A549 treated with Hydrocortisone at 1 μM for 4 hours (cell line): ENCODE data around the gene GOLGA6C. TPM values are rescaled to one million over a fixed set of nuclear protein-coding genes. Genes with fewer than 3 reads are reported as not detected.

Experiments used
- total RNA-seq: library from RNA; stranded (reverse); fragments of 200-300 nt; extraction: Qiagen RNA extraction; gene quantifications from 5 replicates; pipeline ENCODE4 v1.2.3, GENCODE V29; 2022

The GOLGA6C gene, protein sequence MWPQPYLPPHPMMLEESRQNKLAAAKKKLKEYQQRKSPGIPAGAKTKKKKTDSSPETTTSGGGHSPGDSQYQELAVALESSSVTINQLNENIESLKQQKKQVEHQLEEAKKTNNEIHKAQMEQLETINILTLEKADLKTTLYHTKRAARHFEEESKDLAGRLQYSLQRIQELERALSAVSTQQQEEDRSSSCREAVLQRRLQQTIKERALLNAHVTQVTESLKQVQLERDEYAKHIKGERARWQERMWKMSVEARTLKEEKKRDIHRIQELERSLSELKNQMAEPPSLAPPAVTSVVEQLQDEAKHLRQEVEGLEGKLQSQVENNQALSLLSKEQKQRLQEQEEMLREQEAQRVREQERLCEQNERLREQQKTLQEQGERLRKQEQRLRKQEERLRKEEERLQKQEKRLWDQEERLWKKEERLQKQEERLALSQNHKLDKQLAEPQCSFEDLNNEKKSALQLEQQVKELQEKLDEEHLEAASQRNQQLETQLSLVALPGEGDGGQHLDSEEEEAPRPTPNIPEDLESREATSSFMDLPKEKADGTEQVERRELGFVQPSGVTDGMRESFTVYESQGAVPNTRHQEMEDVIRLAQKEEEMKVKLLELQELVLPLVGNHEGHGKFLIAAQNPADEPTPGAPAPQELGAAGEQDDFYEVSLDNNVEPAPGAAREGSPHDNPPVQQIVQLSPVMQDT
- not detected in 5 replicates for total RNA-seq

DNA sequence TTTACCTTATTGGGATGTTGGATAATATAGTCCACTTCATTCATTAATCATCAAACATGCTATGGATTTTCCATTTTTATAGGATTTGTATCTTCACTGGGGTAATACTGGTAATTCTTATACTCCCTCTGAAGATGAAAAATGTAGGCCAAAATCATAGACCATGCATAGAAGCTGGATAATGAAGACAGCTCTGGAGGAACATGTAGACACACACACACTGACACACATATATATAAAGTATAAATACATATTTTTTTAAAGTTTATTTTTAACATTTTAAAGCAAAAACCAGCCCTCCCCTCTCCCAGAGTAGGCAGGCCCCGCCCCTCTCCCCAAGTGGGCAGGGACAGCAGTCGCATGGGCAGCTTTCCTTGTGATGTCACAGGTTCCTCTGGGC lies at the start of gene GOLGA6C:
Gene GOLGA6C, plus strand, starts transcription at position 301 of the 400 bp plus-strand sequence. CDS start 265 bp downstream, outside the sequence.

DNA sequence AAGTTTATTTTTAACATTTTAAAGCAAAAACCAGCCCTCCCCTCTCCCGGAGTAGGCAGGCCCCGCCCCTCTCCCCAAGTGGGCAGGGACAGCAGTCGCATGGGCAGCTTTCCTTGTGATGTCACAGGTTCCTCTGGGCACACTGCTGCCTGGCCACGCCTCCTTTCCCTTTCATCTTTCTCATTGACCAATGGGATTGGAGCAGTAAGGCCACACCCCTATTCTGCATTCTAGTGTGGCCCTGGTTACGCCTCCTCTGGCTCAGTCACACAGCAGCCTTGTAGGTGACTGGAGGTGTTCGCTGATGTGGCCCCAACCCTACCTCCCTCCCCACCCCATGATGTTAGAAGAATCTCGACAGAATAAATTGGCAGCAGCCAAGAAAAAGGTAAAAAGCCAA lies 24.4 kb downstream of the GOLGA6C start, which contains the start of gene GOLGA6D:
Gene GOLGA6D, plus strand, starts transcription at position 264 of the 400 bp plus-strand sequence. Its CDS starts 41 bp downstream, at position 305.

Other genes starting within 250 kb of the GOLGA6C start
- 13.6 to 22.6 TPM (median 17.3 TPM) in 5 replicates for gene PPCDC, start 234.7 kb upstream of the GOLGA6C start, total RNA-seq
- gene C15orf39, start 56.5 kb upstream of the GOLGA6C start, total RNA-seq: 30.1 to 33.9 TPM (median 30.9 TPM) in 5 replicates
- gene GOLGA6D, start 24.5 kb downstream of the GOLGA6C start, total RNA-seq: 0.03 to 0.08 TPM in 2 of 5 replicates, not detected in the others
- 172 to 202 TPM (median 183 TPM) in 5 replicates for gene COMMD4, start 77.7 kb downstream of the GOLGA6C start, total RNA-seq
- gene NEIL1, start 88.7 kb downstream of the GOLGA6C start, total RNA-seq: 1.9 to 3.6 TPM (median 2.5 TPM) in 5 replicates
- 63.1 to 80.3 TPM (median 75.3 TPM) in 5 replicates for gene MAN2C1, start 110.3 kb downstream of the GOLGA6C start, total RNA-seq
- gene SIN3A, start 193.4 kb downstream of the GOLGA6C start, total RNA-seq: 21.9 to 33.9 TPM (median 29.7 TPM) in 5 replicates